Posterior vena cava (tissue), 2 donors: ENCODE data around the gene HSPH1. TPM values are rescaled to one million over a fixed set of nuclear protein-coding genes. Genes with fewer than 3 reads are reported as not detected.
"Not testable (repeated sequence)": the region's sequence is repeated elsewhere in the genome, so short reads cannot be mapped to it uniquely, and the experiment has no call there.

ENCODE experiments used
- DNase-seq: peaks from one replicate; pipeline ENCODE4 v3.0.0-alpha.2; 2020; ENCODE audit warnings: low spot score
- intact Hi-C, 2 donors: fragments of 100-400 bp; cut with DNase I; formaldehyde crosslinking; loops; one replicate each; pipeline versions ENCODE4 v1.14.1 to v1.14.2; 2022 to 2023
- total RNA-seq, 2 donors: library from RNA; stranded (reverse); fragmentation: NEBNext Ultra II Directional; extraction: Animal tissue kit (Norgen Biotek cat#: 25700); gene quantifications; one replicate each; pipeline ENCODE4 v1.2.1, GENCODE V29; 2021
- donor health status: DM: yes; HTN: yes; CAD: no.
- donor health status: DM: yes; HTN: yes; CAD: no.

HSPH1 gene
- total RNA-seq, 2 donors from 2014 or later = 42.3 to 54.1 TPM

DNA sequence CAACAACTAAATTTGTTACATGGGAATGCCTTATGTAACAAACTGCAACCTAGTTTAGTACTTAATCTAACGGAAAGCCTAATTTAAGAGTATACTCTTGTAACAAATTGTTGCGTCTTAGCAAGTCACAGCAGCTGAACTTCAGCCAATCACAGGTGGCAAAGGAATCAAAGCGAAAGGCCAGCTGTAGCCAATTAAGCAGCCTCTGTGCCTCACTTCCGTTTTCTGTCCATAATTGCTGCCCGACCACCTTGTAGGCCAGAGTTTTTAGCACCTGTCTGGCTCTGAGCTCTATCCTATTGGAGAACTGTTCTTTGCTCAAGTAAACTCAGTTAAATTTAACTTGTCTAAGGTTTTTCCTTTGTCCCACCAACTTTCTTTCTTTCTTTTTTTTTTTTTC lies 18.1 kb upstream of the HSPH1 start:
- intact Hi-C loops = no loop called here
- DNase-seq = no peak

DNA sequence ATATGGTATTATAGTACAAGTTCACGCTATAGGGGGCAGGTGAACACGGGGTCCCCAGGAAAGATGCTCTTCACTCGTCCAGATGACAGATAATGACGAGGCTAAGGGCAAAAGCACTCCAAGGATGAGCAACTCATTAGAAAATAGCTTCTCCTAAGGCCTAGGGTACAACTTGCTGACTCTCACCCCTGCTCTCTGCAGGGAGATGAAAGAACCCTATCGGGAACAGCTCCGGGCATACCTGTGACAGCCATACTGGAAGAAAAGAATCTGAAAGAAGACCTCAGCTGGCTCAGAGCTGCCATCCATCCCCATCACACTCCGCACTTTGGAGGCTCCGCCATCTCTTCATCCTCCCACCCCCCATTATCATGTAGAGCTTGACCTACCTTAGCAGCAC lies 17.5 kb upstream of the HSPH1 start:
- intact Hi-C loops = no loop called here
- no peak for DNase-seq

DNA sequence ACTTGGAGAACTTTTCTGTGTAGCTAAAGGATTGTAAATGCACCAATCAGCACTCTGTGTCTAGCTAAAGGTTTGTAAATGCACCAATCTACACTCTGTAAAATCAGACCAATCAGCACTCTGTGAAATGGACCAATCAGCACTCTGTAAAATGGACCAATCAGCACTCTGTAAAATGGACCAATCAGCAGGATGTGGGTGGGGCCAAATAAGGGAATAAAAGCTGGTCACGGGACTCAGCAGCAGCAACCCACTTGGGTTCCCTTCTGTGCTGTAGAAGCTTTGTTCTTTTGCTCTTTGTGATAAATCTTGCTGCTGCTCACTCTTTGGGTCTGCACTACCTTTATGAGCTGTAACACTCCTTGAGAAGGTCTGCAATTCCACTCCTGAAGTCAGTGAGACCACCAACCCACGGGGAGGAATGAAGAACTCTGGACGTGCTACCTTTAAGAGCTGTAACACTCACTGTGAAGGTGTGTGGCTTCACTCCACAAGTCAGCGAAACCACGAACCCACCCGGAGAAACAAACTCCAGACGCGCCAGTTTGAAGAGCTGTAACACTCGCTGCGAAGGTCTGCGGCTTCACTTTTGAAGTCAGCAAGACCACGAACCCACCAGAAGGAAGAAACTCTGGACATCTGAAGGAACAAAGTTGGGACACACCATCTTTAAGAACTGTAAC lies 16.2 kb upstream of the HSPH1 start:
- intact Hi-C loops = not testable (repeated sequence)

DNA sequence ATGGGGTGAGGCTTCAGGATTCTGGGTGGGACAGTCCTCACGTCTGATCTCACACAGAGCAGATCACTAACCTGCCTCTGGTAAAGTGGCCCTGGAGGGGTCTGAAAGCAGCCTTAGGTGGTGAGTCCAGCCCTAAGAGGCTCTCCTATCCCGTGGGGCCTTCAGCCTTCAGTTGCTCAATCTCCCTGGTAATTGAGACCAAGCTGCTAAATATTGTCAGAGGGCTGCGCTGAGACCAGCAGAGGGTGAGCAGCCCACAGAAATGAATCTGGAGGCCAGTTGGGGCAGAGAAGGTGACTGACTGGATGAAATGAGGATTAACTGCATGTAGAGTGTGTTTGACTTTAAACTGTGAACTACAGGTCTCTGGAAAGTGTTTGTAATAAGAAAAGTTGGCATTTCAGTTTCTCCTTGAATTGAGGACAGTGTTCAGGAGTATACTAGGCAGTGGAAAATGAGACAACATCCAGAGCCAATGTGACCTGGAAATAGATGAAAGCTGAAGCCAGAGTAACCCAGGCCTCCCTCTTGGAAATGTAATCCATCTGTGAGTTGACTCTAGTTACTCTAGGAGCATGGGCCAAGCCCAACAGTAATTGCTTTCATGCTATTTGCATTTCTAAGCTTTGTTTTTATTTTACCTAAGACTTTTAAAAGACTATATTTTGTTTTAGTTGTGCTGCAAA lies 14.3 kb upstream of the HSPH1 start:
- DNase-seq = no peak
- intact Hi-C loops = no loop called here

More for the DNA sequence above, 16.2 kb upstream of the HSPH1 start:
- not testable (repeated sequence) for DNase-seq

DNA sequence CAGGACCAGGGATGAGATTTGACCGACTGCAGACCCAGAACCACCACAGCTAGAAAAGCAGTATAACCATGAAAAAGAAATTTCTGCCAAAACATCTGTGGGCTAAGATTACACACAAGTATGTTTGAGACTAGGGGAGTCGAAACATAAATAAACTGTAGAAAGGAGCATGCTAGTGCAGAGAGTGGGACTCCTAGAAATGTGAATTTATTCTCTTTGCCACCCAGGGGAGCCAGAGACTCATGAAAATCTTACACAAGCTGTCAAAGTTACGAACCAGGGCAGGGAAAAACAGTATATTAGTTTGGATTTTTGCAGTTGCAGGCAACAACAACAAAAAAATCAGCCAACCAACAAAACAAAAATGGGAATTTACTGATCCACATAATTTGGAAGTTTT lies 12.3 kb upstream of the HSPH1 start:
- DNase-seq = no peak
- intact Hi-C loops = no loop called here

DNA sequence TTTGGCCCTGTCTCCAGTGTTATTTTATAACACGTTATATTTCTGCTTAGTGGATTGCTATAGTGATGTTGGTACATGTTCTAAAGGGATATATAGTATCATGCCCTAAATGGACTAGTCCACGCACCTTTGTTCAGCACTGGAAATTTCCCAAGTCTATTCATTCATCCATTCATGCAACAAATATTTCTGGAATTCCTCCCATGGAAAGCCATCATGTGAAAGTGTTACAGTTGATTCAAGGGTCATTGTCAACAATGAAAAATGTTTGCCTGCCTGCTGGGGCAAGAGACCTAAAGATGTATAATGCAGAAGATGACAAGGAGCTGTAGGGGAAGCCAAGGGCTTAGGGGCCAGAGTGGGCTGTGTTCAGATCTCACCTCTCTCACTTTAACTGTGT lies 10.8 kb upstream of the HSPH1 start:
- intact Hi-C loops = no loop called here
- DNase-seq = no peak

DNA sequence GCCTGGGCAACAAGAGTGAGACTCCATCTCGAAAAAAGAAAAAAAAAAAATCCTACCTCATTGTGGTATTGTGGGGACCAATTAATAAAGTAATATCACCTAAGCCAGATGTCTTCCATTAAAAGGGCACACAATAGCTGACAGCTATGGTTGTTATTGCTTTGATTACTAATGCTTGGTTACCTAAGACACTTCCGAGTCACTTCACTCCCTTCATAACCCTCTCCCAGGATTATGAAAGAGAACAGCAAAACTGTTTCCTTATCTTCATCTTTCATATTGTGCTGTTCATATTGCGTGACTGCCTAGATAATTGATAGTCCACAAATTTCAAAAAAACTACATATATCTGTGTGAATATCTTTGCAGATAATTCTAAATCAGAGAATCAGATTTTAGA lies 10.3 kb upstream of the HSPH1 start:
- intact Hi-C loops = no loop called here
- no peak for DNase-seq

DNA sequence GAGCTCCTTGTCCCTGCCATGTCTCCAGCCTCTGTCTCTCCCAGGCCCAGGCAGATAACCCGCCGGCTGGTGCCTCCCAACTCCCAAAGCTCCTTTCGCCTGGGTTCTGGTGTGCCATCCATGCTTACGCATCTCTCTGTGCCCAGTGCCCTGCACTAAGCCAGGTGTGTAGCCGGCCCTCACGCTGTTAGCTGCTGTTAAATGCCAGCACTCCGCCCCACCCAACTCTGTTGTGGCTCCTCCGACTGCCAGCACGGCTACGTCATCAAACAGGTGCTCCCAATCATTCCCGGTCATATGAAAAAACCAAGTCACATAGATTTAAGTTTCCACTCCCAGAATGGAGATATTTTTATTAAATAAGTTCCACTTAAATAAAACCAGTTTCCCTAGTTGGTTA lies 7.0 kb upstream of the HSPH1 start:
- DNase-seq = no peak
- intact Hi-C loops = no loop called here

DNA sequence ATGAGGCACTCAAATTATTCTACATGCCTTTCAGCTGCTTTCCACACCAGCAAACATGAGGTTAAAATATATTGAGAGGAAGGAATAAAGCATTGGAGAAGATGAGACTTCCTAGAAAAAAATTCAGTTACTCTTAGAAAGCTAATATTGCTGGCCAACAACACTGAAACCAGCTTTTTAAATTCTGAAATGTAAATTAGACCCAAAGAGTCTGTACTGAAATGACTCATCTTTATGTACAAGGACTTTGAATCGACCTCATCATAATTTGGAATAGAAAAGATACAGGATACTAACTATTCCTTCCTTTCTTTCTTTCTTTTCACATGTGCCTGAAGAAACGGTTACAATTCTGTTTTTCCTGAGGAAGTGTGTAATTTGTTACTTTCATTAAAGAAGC lies 6.5 kb upstream of the HSPH1 start:
- DNase-seq = no peak
- intact Hi-C loops = no loop called here

DNA sequence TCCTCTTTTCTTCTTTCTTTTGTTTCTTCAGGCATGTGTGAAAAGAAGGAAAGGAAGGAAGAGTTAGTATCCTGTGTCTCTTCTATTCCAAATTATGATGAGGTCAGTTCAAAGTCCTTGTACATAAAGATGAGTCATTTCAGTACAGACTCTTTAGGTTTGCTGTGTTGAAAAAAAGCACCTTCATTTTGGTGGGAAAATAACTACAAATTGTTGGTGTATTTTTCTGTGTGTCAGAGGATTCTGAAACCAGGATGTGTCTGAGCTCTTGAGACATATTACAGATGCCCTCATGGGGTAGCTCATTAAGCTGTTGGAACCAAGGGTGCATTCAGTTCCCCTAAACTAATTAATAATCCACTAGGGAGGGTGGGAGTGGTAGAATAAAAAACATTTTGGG lies 5.8 kb upstream of the HSPH1 start:
- intact Hi-C loops = no loop called here
- DNase-seq = no peak

DNA sequence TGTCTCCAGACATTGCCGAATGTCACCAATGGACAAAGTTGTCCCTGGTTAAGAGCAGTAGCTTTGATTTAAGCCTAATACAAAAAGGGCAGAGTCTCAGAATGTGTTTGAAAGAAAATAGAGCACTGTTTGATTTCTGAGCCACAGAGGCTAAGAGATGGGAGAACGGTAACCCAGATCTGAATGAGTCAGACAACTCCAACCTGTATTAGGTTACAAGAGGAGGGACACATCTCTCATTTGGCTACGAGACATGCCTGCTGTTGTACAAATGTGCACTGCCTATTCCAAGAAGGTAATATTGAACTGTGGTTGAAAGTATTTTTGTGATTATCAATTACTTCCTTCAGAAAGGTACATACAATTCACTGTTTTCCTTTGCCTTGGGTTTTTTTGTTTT lies 4.9 kb upstream of the HSPH1 start:
- intact Hi-C loops = no loop called here
- no peak for DNase-seq

DNA sequence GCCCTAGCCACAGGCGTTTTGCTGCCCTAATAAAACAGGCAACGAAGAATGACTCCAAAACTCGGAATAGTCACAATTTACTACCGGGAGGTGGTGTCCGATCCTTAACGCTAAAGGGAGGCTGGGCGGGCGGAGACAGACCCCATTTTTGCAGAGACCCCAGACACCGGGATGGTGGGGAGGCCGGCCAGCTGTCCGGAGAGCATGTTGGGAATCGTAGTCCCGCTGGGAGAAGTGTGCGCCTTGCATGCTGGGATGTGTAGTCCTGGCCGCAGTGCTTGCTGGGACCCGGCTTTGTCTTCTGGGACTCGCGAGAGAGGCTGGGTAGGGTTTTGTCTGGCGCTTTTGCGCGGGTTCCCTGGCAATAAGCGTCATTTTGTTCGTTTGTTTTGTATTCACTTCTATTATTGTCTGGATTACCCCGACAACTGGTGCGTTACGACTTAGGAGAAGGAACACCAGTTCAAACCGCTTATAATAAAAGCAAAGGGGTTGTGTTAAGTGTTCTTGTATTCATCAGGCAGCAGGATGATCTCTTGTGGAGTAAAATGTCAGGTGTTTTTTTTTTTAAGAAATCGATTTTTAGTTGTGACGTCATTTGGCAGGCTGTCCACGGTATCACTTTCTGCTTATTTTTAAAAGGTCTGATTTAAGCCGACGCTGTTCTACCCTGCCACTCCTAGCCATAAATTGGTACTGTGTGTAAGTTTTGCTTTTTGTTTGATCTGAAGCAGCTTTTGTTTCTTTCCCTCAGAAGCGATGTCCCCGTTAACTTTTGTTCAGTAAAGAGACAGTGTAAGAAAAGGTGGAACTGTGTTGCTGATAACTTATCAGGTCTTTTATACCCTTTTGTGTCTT lies 676 bp upstream of the HSPH1 start:
- intact Hi-C loops = no loop called here
- peak; percentile 99 for DNase-seq

DNA sequence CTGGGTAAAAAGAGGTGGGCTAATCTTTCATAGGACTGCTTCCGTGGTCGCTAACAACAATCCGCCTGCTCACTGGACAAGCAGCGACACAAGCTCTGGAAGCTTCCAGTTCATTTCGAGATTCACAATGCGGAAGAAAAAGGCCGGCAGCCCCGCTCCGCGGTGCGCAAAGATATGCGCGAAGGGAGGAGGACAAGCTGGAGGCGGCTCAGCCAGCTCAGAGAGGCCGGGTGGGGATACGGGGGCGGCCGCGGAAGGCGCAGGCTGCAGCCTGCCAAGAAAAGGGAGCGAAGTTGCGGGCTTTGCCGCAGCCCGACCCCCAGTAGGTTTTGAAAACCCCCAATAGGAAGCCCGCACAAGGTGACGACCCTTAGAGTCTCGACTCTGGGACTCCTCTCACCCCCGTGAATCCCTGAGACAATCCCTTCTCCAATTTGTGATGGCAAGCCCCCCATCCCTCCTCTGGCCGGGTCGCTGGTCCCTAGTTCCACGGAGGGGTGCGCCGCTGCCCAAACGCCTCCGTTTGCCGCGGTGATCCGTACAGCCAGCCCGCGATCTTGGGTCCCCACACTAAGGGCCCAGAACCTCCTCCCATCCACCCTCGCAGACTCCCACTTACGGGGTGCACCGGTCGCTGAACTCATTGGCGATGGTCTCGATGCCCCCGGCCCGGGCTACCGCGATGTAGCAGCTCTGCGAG lies 697 bp downstream of the HSPH1 start:
- intact Hi-C loops = no loop called here
- peak; percentile 90 for DNase-seq

DNA sequence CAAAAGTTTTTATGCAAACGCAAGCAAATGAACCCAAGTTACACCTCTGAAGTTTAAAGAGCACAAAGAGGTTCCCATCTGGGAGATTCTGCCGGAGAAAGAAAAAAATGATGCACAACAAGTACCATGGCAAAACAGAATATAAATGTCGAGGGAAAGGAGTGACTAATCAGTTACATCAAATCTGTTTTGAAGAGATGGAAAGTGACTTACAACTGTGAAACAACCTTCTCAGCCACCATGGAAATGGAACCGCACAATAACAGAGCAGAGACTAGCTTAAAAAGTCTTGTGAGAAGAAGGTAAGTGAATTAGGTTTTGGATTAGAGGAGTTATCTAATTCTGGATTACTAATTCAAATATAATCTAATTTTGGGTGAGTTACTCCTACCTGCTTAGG lies 2.4 kb downstream of the HSPH1 start:
- intact Hi-C loops = no loop called here

DNA sequence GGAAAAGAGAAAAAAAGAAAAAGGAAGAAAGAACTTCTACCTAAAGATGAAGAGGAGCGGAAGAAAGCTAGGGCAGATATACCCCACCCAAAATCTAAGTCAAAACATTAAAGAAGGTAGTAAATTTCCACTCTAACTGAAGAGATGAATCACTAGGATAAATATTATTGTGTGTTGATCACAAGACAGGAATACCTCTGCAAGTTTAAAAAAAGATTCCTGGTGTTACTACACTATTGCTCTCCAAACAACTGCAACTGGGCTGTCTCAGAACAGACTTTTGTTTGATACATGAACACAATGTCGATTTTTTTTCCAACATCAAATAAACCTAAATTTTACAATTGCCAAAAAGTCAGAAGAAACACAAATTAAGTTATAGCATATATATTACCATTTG lies 6.8 kb downstream of the HSPH1 start:
- intact Hi-C loops = no loop called here
- no peak for DNase-seq

More for the DNA sequence above, 2.4 kb downstream of the HSPH1 start:
- no peak for DNase-seq

DNA sequence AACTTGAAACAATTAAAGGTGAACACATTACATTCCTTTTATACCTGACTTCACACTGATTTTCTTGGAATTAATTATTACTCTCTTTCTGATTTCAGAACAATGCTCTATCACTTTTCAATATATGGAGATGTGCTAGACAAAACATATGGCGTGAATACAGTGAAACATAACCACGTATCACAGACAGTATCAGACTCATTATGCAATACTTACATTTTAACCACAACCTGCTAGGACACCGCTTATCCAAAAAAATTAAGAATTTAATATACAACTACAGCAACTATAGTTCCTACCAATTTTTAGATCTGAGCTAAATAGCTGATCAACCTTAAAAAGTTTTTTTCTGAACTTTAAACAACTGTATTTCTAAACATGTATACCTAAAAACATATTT lies 9.9 kb downstream of the HSPH1 start:
- no peak for DNase-seq
- intact Hi-C loops = no loop called here

DNA sequence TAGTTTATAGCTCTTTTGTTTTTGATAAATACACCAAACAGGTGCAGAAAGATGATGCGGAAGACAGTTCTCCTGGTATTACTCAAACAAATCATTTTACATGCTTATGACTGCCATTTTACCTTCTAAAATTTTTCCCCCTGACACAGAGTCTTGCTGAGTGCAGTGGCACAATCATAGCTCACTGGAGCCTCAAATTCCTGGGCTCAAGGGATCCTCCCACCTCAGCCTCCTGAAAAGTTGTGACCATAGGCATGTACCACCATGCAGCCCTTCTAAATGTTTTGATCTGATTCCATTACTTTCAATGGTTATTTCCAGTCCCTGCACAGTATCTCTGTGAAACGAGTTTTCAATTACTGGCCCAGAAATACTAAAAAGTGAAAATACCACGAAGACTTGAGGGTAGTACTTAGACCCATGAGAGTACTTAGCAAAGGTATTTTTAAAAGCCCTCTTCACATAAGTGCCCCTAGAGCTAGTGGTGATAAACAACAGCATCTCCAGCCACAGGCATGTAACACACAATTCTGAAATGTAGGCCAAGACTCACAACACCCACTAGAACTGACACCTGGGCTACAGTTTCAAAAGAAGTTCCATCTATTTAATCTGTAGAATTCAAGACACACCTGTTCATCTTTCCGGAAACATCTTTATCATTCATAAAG lies 11.3 kb downstream of the HSPH1 start:
- intact Hi-C loops = no loop called here
- no peak for DNase-seq

DNA sequence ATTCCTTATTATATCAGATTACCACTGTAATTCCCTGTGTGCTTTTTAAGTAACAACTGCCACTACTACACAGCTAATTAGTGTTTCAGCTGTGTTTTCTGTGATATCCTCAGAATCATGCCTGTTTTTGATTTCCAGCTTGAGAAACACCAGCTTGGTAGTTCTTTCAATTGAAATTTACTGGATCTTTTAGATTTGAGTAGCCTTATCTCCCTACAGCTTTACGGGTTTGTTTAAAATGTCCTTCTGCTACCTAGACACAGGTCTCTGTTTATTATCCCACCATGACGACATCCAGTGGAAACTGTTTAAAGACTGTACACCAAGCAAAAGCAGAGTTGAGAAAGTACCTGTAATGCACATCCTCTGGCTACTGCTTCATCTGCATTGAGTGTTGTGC lies 12.1 kb downstream of the HSPH1 start:
- no peak for DNase-seq
- intact Hi-C loops = no loop called here

DNA sequence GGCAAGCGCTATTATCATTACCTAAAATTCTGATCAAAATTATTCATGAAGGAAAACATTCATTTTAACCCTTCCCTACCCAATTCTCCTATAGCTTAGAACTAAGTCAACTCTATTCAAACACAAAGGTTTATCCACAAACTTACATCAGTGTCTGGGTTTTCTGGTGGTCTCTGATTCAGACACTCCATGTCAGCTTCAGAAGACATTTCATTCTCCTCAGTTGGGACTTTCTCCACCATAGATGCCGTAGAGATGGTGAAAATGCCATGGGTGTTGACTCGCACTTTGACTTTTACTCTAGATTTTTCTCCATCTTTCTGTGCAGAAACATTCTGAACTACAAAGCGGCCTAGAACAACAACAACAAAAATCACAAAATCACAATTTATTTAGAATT lies 16.3 kb downstream of the HSPH1 start:
- DNase-seq = no peak
- intact Hi-C loops = no loop called here
